Muscle layer of colon (tissue), 2 donors: ENCODE measurements around the gene CHKA.

Experiments
- H3K27ac ChIP-seq: one replicate; pipeline ENCODE4 v1.7.0; 2013; ENCODE audit warnings: low read depth, mild to moderate bottlenecking, low read length, moderate library complexity
- H3K27me3 ChIP-seq, 2 donors: one replicate each; pipeline ENCODE4 v1.7.0; 2013; ENCODE audit warnings: low read length in 2 of 2, mild to moderate bottlenecking in 2 of 2; ENCODE audit not compliant: insufficient read depth in 2 of 2, control insufficient read depth in 1 of 2
- H3K36me3 ChIP-seq: one replicate; pipeline ENCODE4 v1.7.0; 2013; ENCODE audit warnings: mild to moderate bottlenecking, low read length; ENCODE audit not compliant: insufficient read depth
- H3K4me1 ChIP-seq: one replicate; pipeline ENCODE4 v1.7.0; 2013; ENCODE audit warnings: mild to moderate bottlenecking, low read length; ENCODE audit not compliant: insufficient read depth
- H3K4me3 ChIP-seq, 2 donors: one replicate each; pipeline ENCODE4 v1.7.0; 2013; ENCODE audit warnings: low read length in 2 of 2, low read depth in 1 of 2, mild to moderate bottlenecking in 1 of 2, moderate library complexity in 1 of 2
- H3K9ac ChIP-seq: one replicate; pipeline ENCODE4 v1.7.0; 2013; ENCODE audit warnings: low read length
- H3K9me3 ChIP-seq: one replicate; pipeline ENCODE4 v1.7.0; 2013; ENCODE audit warnings: mild to moderate bottlenecking, low read length
- donor health status: abdominal sarcoma.
- donor health status: Adenocarcinoma of cecum.

The CHKA gene

GRCh38 chr11:68012044-68012842 lies 108.9 kb downstream of the CHKA start:
- no peak overlapping the region for H3K27ac ChIP-seq
- H3K36me3 ChIP-seq = no peaks in the 10 kb centered on the region
- H3K9me3 ChIP-seq = no peaks in the 10 kb centered on the region
- no peak overlapping the region for H3K9ac ChIP-seq
- no peak overlapping the region for H3K4me3 ChIP-seq
- peaks cover 34% of the 10 kb centered on the region for H3K4me1 ChIP-seq
- no peaks in the 10 kb centered on the region for H3K27me3 ChIP-seq

- Histone ChIP-seq H3K4me3 (peak overlapping the region; percentile 39 to 59), H3K27ac (peak overlapping the region; percentile 92), H3K9ac (peak overlapping the region; percentile 44), H3K9me3 (no peaks in the 10 kb centered on the region), H3K36me3 (no peaks in the 10 kb centered on the region), H3K27me3 (no peaks in the 10 kb centered on the region), H3K4me1 (peaks cover 34% of the 10 kb centered on the region)
These were observed 109.9 kb downstream of the CHKA start for GRCh38 chr11:68011051-68011943.

- Histone ChIP-seq H3K9me3 (no peaks in the 10 kb centered on the region), H3K9ac (peak within 1 kb of the TSS; percentile 44), H3K27me3 (no peaks in the 10 kb centered on the region), H3K4me1 (peaks cover 34% of the 10 kb centered on the region), H3K27ac (peak within 1 kb of the TSS; percentile 92), H3K4me3 (peak within 1 kb of the TSS; percentile 39 to 59), H3K36me3 (no peaks in the 10 kb centered on the region)
These were observed 110.8 kb downstream of the CHKA start, which contains the start of gene ALDH3B1 for GRCh38 chr11:68010090-68011041. Gene ALDH3B1 (plus strand): TSS chr11:68010327. CDS start chr11:68015298, 4,971 bp downstream.

- H3K27me3 ChIP-seq = no peaks in the 10 kb centered on the region
- H3K9ac ChIP-seq = no peak overlapping the region
- H3K9me3 ChIP-seq = no peaks in the 10 kb centered on the region
- peaks cover 32% of the 10 kb centered on the region for H3K4me1 ChIP-seq
- peak overlapping the region; percentile 92 for H3K27ac ChIP-seq
- no peaks in the 10 kb centered on the region for H3K36me3 ChIP-seq
- H3K4me3 ChIP-seq = no peak overlapping the region
These were observed 111.6 kb downstream of the CHKA start for GRCh38 chr11:68009391-68010089.

GRCh38 chr11:68008381-68009337 lies 112.5 kb downstream of the CHKA start:
- no peaks in the 10 kb centered on the region for H3K9me3 ChIP-seq
- no peaks in the 10 kb centered on the region for H3K36me3 ChIP-seq
- H3K27ac ChIP-seq = no peak overlapping the region
- H3K4me1 ChIP-seq = peaks cover 24% of the 10 kb centered on the region
- no peaks in the 10 kb centered on the region for H3K27me3 ChIP-seq
- no peak overlapping the region for H3K4me3 ChIP-seq
- H3K9ac ChIP-seq = no peak overlapping the region

GRCh38 chr11:68007498-68008380 lies 113.4 kb downstream of the CHKA start:
- Histone ChIP-seq H3K4me3 (no peak overlapping the region), H3K36me3 (no peaks in the 10 kb centered on the region)

GRCh38 chr11:68006606-68007166 lies 114.5 kb downstream of the CHKA start:
- no peaks in the 10 kb centered on the region for H3K36me3 ChIP-seq
- H3K4me1 ChIP-seq = peaks cover 23% of the 10 kb centered on the region
- no peak overlapping the region for H3K4me3 ChIP-seq
- no peak overlapping the region for H3K9ac ChIP-seq
- no peaks in the 10 kb centered on the region for H3K9me3 ChIP-seq
- no peaks in the 10 kb centered on the region for H3K27me3 ChIP-seq
- no peak overlapping the region for H3K27ac ChIP-seq

More at GRCh38 chr11:68007498-68008380, 113.4 kb downstream of the CHKA start:
- Histone ChIP-seq H3K27me3 (no peaks in the 10 kb centered on the region), H3K27ac (no peak overlapping the region), H3K4me1 (peaks cover 23% of the 10 kb centered on the region), H3K9me3 (no peaks in the 10 kb centered on the region), H3K9ac (no peak overlapping the region)

- H3K36me3 ChIP-seq = no peaks in the 10 kb centered on the region
- H3K4me3 ChIP-seq = peak overlapping the region in 1 of 2 donors; percentile 29
- H3K9ac ChIP-seq = no peak overlapping the region
- no peak overlapping the region for H3K27ac ChIP-seq
- H3K4me1 ChIP-seq = peaks cover 7% of the 10 kb centered on the region
- H3K27me3 ChIP-seq = no peaks in the 10 kb centered on the region
- H3K9me3 ChIP-seq = no peaks in the 10 kb centered on the region
These were observed 116.4 kb downstream of the CHKA start for GRCh38 chr11:68004551-68005335.
